H1 (cell line): Measurements from ENCODE around the gene IL16.

Source experiments
- CTCF ChIP-seq, 3 experiments: IDR thresholded peaks; 1 replicate in 2 of 3; 2 replicates in 1 of 3; pipeline versions ENCODE4 v1.5.1 to v1.6.1; 2011; ENCODE audit warnings: low read length in 3 of 3, mild to moderate bottlenecking in 3 of 3, inconsistent platforms in 2 of 3, low read depth in 1 of 3, moderate library complexity in 1 of 3; ENCODE audit not compliant: insufficient read depth in 1 of 3; ENCODE audit errors: control extremely low read depth in 1 of 3
- EZH2 ChIP-seq: fragments of 200-600 bp; sonication (generic); IDR thresholded peaks from 2 replicates; pipeline ENCODE4 v1.7.1; 2012; ENCODE audit warnings: low read depth, mild to moderate bottlenecking, moderate library complexity, low read length, inconsistent platforms; ENCODE audit not compliant: severe bottlenecking
- TAF7 ChIP-seq: optimal IDR thresholded peaks from 2 replicates; pipeline ENCODE3; 2011; ENCODE audit warnings: low read depth, mild to moderate bottlenecking, inconsistent platforms, low read length, moderate library complexity, borderline replicate concordance

- TF ChIP-seq EZH2 (no peak), CTCF (IDR thresholded peaks at IDR 0.05; ENCODE audit: control extremely low read depth in 1 of 3, insufficient read depth in 1 of 3, low read depth in 1 of 3, low read length in 3 of 3) (no peak), TAF7 (no peak)
These were observed 18.9 kb downstream of the IL16 start for GRCh38 chr15:81215531-81215930.
